HG02571 (cell line): ENCODE measurements around the gene RFX8.
"Not testable (repeated sequence)": the region's sequence is repeated elsewhere in the genome, so short reads cannot be mapped to it uniquely, and the experiment has no call there.

Source experiments
- ATAC-seq: cut with Tn5 transposase; IDR thresholded peaks from one replicate; pipeline ENCODE4 v1.9.1; 2021; ENCODE audit warnings: mild to moderate bottlenecking, moderate library complexity; ENCODE audit not compliant: unreplicated experiment

The RFX8 gene

DNA sequence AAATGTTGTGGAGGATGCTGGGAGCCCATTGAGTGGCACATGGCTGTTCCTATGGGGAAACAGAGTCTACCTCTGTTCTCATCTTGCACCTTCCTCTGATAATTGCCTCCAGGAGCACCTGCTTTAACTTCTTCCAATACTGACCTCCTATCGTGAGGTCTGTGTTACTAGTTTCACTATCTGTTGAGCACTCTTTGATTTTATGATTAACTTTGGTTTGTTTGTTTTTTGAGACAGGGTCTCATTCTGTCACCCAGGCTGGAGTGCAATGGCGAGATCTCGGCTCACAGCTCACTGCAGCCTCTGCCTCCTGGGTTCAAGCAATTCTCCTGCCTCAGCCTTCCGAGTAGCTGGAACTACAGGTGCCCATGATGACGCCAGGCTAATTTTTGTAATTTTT lies 12.1 kb upstream of the RFX8 start:
- no peak for ATAC-seq

- ATAC-seq: no peak
Observed at GRCh38 chr2:101486258-101486701, 11.4 kb upstream of the RFX8 start.

GRCh38 chr2:101485856-101486255 lies 10.9 kb upstream of the RFX8 start:
- ATAC-seq: no peak

GRCh38 chr2:101480764-101481163 lies 5.9 kb upstream of the RFX8 start:
- ATAC-seq: no peak

GRCh38 chr2:101479810-101480209 lies 4.9 kb upstream of the RFX8 start:
- no peak for ATAC-seq

GRCh38 chr2:101479328-101479727 lies 4.4 kb upstream of the RFX8 start:
- no peak for ATAC-seq

DNA sequence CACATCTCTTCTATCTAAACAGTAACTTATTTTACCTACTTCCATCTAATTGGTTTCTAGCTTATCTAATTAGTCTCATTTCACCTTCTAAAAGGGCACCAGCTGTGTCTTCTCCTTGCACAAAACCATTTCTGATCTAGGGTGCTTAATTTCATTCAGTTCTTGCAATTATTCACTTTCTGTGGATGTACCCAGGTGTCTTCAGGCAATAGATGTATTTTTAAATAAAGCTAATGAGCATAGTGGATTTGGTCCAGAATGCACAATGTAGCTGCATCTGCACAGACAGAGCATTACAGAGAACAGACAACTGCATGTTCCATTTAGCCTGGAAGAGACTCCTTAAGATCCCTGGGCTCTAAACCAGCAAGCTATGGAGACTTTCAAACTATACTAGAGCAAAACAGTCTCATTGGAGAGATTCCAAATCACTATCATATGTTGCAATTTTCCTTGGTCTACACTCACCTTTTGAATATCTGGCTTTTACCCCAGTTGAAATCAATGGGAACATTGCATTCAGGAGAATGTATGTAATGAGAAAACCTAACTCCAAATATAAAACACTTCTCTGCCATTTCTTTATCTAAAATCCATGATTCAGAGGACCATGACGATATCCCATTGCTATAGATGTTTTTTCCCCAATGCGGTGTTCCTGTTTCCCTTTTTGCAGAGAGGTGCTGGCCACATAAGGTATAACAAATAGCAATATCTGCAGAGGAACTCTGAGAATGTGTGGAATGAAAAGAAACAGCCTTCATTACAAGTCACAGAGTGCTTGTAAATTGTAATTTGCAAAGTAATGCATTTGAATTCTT lies 3.5 kb upstream of the RFX8 start:
- no peak for ATAC-seq

DNA sequence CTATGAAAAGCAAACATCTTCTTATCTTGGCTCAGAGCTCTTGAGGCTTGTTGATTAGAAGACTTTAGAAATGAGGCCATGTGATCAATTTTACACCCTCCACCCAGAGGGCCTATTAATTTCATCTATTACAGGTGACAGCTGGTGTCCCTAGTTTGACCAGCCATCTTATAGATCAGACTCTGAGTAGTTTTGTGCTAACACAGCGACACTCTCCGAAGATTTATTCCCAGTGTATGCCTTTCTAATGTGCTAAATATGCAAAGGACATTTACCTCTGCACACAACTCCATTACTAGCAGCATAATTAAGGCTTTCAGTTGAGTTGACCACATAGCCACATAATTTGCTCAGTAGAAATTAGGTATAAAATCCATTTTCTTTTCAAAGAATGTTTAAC lies 2.6 kb upstream of the RFX8 start:
- ATAC-seq: no peak

DNA sequence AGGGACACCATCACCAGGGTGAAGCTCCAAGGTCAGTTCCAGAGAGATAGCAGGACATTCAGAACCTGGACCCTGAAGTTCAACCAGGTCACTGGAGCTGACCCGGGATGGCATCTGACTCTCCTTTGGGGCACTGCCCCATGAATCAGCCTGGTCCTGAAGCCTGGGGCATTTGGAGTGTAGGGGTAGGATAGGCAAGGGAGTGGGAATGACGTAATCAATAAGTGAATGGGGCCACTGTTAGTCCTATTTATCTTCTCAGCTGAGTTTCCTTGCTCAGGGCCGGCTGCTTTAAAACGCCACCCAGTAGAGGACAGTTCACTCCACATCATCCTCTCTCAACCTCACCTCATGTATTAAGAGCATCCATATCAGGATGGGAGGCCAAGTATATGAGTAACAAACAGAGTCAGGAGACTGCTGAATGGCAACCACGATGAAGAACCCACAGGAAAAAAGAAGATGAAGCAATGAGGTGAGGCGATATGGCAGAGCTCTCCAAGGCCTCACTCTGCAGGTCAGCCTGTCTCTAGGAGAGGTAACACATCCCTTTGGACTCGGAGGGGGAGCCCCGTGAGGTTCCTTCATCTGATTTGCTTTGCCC lies 1.8 kb upstream of the RFX8 start:
- ATAC-seq: no peak

DNA sequence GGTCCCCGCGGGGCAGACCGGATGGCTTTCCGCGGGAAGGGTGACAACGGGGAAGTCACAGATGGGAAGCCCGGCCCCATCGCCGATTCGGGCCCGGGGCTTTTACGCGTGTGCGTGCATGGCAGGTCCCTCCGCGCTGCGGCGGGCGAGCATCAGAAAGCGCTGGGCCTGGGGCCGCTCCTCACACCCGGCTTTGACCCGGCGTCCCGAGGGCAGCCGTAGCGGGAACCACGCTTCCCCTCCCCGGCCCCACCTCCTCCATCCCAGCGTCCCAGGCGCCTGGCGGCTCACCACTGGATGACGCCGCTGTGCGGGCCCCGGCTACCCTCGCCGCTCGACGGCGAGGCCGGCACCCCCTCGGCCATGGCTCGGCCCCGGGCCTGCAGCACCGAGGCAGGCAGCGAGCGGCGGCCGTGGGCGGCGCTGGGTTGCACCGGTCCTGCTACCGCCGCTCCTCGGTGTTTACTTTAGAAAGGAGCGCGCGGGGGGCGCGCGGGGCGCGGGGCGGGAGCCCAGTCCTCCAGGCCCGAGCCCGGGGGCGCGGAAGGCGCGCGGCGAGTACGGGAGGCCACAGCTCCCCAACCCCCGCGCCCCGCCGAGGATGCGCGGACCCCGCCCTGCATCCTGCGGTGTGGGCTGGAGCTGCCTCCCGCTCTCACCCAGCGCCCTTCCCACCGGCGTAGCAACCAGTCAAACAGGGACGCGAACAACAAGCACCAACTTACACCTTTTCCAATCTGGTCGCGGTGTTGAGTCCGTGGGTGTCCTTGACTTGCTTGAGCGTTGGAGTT lies 806 bp downstream of the RFX8 start:
- no peak for ATAC-seq

DNA sequence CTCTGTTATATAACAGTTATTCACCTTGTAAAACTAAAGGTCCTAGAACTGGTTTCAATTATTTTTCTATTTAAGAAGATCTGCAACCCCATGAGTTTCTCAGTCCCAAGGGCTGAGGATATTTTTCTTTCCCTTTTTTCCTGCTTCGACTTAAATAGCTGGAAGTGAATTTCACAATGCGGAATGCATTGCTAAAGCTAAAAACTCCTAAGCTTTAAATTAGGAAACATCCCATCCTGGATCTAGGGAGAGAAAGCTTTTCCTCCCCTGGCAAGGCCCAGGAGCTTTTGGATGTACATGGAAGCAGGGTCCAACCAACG lies 1.4 kb downstream of the RFX8 start:
- no peak for ATAC-seq

DNA sequence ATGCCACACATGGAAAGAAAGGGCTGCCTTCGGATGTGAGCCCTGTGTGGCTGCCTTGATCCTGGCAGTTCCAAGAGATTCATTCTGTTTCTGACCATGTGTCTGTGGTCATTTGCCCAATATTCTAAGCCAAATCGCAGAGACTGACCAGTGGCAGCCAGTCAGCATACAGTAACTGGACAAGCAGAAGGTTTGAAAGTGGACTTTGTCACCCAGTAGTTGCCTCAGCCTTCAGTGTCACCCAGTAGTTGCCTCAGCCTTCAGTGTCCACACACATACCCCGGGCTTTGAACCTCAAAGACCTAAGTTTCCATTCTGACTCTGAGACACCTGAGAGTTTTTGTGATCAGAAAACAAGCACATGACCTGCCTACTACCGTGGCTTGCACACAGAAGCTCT lies 5.0 kb downstream of the RFX8 start:
- ATAC-seq: no peak

GRCh38 chr2:101467306-101467705 lies 7.6 kb downstream of the RFX8 start:
- no peak for ATAC-seq

DNA sequence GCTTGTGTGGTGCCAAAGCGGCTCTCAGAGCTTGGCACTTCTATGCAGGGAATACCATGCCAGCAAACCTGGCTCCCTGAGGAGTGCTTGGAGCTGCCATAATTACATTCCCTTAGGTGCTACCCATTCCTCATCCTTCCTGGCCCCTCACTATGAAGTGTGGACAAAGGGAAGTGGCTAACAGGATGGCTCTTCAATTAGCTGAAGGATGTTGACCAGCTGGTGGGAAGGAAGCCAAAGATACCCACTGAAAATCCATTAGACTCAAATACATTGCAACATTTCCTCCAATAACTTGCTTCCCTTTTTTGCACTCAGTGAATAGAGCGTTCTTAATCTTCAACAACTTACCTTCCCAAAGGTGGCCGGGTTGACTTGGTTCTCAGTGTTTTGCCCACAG lies 8.5 kb downstream of the RFX8 start:
- ATAC-seq: no peak

DNA sequence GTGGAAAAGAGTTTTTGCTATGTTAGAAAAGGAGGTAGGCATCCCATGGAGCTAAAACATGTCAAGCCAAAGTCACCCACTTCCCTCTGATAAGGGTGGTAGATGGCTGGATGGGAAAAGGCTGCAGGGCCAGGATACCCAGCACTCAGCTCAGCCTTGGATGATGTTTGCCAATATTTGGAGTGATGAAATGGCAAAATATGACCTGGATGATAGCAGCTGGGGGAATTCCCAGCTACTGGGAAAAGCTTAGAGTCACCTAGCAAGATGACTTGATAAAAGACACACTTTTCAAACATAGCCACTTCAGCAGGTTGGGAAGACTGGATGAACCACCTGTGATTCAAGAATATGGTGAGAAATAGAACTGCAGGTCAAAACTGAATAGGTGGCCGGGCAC lies 10.1 kb downstream of the RFX8 start:
- ATAC-seq: no peak

DNA sequence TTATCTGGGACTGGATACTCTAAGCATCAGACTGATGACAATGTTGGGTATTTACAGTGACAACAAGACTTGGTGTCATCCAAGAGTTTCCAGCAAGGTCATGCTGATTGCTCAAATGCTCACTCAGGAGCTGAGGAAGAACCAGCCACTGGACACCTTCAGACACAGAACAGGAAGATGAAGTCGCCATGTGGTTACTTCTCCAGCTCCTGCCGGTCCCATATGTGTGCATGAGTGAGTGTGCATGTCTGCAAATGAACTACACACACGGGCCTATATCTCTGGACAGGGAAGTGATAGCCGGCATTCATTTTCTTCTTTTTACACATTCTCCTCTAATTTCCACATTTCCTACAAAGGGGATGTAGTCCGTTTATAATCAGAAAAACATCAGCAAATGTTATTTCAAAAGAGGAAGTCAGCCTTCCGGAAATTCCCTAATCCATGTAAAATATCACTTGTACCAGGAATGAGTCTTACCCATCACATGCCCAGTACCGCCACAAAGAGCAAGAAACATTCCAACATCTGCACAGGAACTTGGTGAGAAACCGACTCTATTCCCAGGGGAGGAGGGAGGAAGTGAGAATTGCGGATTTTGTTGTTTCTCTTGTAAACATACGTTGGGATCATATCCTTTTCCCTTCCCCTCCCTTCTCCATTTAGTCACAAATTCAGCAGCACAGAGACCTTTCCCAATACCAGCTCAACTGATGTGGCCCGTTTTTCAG lies 10.8 kb downstream of the RFX8 start:
- no peak for ATAC-seq

DNA sequence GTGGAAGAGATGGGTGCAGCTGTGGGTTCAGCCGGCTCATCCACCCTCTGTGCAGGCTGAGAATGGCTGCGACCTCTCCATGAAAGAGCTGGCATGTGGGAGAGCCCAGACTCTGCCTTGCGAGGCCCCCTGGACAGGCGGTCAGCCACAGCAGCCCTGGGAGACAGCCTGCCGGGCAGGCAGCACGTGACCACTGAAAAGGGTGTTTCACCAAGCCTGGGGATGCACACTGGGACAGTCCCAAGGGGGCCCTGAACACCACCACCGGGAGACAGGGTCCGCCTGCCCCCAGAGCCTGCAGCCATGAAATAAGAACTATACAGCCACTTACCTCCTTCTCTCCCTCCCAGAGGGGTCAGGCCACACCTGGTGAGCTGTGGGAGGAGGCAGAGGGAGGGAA lies 11.5 kb downstream of the RFX8 start:
- ATAC-seq: no peak

GRCh38 chr2:101461381-101461780 lies 13.5 kb downstream of the RFX8 start:
- no peak for ATAC-seq

- not testable (repeated sequence) for ATAC-seq
Observed at GRCh38 chr2:101454408-101454807, 20.5 kb downstream of the RFX8 start.

DNA sequence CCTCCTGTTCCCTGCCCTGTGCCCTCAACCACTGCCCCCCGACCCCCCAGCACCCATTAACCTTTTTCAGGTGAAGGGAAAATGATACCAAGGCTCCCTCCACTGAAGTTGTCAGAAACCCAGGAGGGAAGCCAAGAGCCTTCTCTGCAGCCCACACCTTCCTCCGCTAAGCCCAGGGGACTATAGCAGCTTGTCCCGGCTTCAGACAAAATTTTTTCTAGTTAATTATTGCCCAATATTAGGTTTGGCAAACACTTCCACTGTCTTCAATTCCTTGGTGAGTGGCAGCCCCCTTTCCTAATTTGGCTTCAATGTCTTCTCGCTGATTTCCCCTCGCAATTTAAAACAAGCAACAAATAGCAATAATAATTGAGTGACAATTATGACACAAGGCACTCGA lies 23.9 kb downstream of the RFX8 start:
- no peak for ATAC-seq

- ATAC-seq: no peak
Observed at GRCh38 chr2:101446869-101447268, 28.0 kb downstream of the RFX8 start.
